Naive thymus-derived CD4-positive, alpha-beta T cell (primary cell): ENCODE data around the gene FBXW5. TPM values are rescaled to one million over a fixed set of nuclear protein-coding genes. Genes with fewer than 3 reads are reported as not detected.

ENCODE experiments used
- ATAC-seq: fragments of 150-1000 bp; cut with Tn5 transposase; 2 replicates; pipeline ENCODE4 v1.10.0; 2021; ENCODE audit warnings: mild to moderate bottlenecking, moderate library complexity
- CTCF ChIA-PET: fragments of 350-600 bp; sonication (Branson Sonifier 250); formaldehyde crosslinking; loops from one replicate; lab custom pipeline; 2021; ENCODE audit warnings: antibody characterized with exemption; lab: Charles Lee
- POLR2A ChIA-PET: fragments of 350-600 bp; sonication (Branson Sonifier 250); formaldehyde crosslinking; loops from one replicate; lab custom pipeline; 2021; ENCODE audit warnings: antibody characterized with exemption, inconsistent platforms; lab: Charles Lee
- DNase-seq, 9 donors: peaks; one replicate each; pipeline versions ENCODE4 v3.0.0 to v3.0.0-alpha.2; 2020 to 2022; ENCODE audit warnings: mixed read lengths in 1 of 9
- H3K27ac ChIP-seq: one replicate; pipeline ENCODE4 v1.7.0; 2013; ENCODE audit warnings: mild to moderate bottlenecking, low read depth, low read length, moderate library complexity
- H3K27me3 ChIP-seq, 2 donors: one replicate each; pipeline ENCODE4 v1.7.0; 2013; ENCODE audit warnings: low read length in 2 of 2, mild to moderate bottlenecking in 2 of 2, moderate library complexity in 2 of 2; ENCODE audit not compliant: control insufficient read depth in 2 of 2, insufficient read depth in 2 of 2
- H3K36me3 ChIP-seq, 3 experiments: 1 replicate in 2 of 3; 2 replicates in 1 of 3; pipeline ENCODE4 v1.7.0; 2013; ENCODE audit warnings: low read length in 3 of 3, mild to moderate bottlenecking in 3 of 3, moderate library complexity in 1 of 3; ENCODE audit not compliant: insufficient read depth in 3 of 3, control insufficient read depth in 2 of 3
- H3K4me1 ChIP-seq, 2 donors: one replicate each; pipeline ENCODE4 v1.7.0; 2013; ENCODE audit warnings: low read length in 2 of 2, mild to moderate bottlenecking in 2 of 2, moderate library complexity in 1 of 2; ENCODE audit not compliant: control insufficient read depth in 2 of 2, insufficient read depth in 2 of 2
- H3K4me3 ChIP-seq: 2 replicates; pipeline ENCODE4 v1.7.0; 2013; ENCODE audit warnings: mild to moderate bottlenecking, low read length
- H3K9me3 ChIP-seq, 3 experiments: 1 replicate in 2 of 3; 2 replicates in 1 of 3; pipeline ENCODE4 v1.7.0; 2013; ENCODE audit warnings: low read length in 3 of 3; ENCODE audit not compliant: control insufficient read depth in 2 of 3
- H3K27ac Mint-ChIP-seq, 9 donors: one replicate each; pipeline ENCODE4 v1.8.0; 2020 to 2022; ENCODE audit warnings: mixed read lengths in 9 of 9, mild to moderate bottlenecking in 8 of 9, moderate library complexity in 5 of 9, inconsistent platforms in 2 of 9
- H3K27me3 Mint-ChIP-seq, 5 donors: one replicate each; pipeline ENCODE4 v1.8.0; 2021 to 2022; ENCODE audit warnings: mixed read lengths in 5 of 5, mild to moderate bottlenecking in 1 of 5
- H3K36me3 Mint-ChIP-seq, 5 donors: one replicate each; pipeline ENCODE4 v1.8.0; 2020 to 2022; ENCODE audit warnings: mixed read lengths in 5 of 5, mild to moderate bottlenecking in 3 of 5, inconsistent platforms in 1 of 5
- H3K4me1 Mint-ChIP-seq, 7 donors: one replicate each; pipeline ENCODE4 v1.8.0; 2020 to 2022; ENCODE audit warnings: mixed read lengths in 7 of 7, mild to moderate bottlenecking in 3 of 7, inconsistent platforms in 1 of 7
- H3K4me3 Mint-ChIP-seq, 10 donors: one replicate each; pipeline ENCODE4 v1.8.0; 2020 to 2022; ENCODE audit warnings: mild to moderate bottlenecking in 10 of 10, mixed read lengths in 10 of 10, moderate library complexity in 6 of 10, inconsistent platforms in 2 of 10
- H3K9me3 Mint-ChIP-seq, 11 donors: one replicate each; pipeline ENCODE4 v1.8.0; 2020 to 2022; ENCODE audit warnings: mixed read lengths in 11 of 11, mild to moderate bottlenecking in 4 of 11, inconsistent platforms in 1 of 11, moderate library complexity in 1 of 11
- intact Hi-C, 2 donors: fragments of 100-400 bp; cut with micrococcal nuclease; formaldehyde crosslinking; loops; one replicate each; pipeline ENCODE4 v1.15.1; 2023
- polyA plus RNA-seq, 2 donors: library from polyadenylated mRNA; unstranded; fragments of 300-500 nt; fragmentation: Illumina TruSeq; gene quantifications; one replicate each; pipeline ENCODE4 v1.2.3, GENCODE V29; 2021
- total RNA-seq, 6 experiments: library from RNA in 5 of 6; stranded (reverse) in 5 of 6; gene quantifications; 1 replicate in 5 of 6; 2 replicates in 1 of 6; pipeline ENCODE4 v1.2.3 and lab custom pipeline; 2021 to 2026

Gene FBXW5
- total and polyA plus RNA-seq, 7 experiments from 2014 or later: 54.3 to 113 (median 94.5) TPM

GRCh38 chr9:136931611-136932130, 12.9 kb downstream of the FBXW5 start:
- Histone ChIP-seq H3K9me3 (no peaks in the 10 kb centered on the region), H3K27ac (no peak overlapping the region), H3K36me3 (peaks cover 0 to 8% (median 0%) of the 10 kb centered on the region in 3 experiments), H3K4me1 (no peaks in the 10 kb centered on the region), H3K4me3 (no peak overlapping the region), H3K27me3 (no peaks in the 10 kb centered on the region)
- no peak overlapping the region for H3K4me3 Mint-ChIP-seq
- ChIA-PET CTCF (no interaction called here), POLR2A (interaction anchor here (0.7 kb wide), 1 partner anchor 147 kb away, joined by 4 read pairs; no protein-coding TSS in a partner anchor)
- H3K9me3 Mint-ChIP-seq: peaks cover 0 to 2% (median 0%) of the 10 kb centered on the region in 11 donors
- DNase-seq (no peak), ATAC-seq (no peak)
- peaks cover 0 to 16% (median 10%) of the 10 kb centered on the region in 7 donors for H3K4me1 Mint-ChIP-seq
- intact Hi-C loops: no loop called here
- H3K36me3 Mint-ChIP-seq: peaks cover 0 to 24% (median 3%) of the 10 kb centered on the region in 5 donors
- H3K27me3 Mint-ChIP-seq: no peaks in the 10 kb centered on the region
- peak overlapping the region in 4 of 9 donors; percentile 25 to 64 (median 42) for H3K27ac Mint-ChIP-seq

DNA sequence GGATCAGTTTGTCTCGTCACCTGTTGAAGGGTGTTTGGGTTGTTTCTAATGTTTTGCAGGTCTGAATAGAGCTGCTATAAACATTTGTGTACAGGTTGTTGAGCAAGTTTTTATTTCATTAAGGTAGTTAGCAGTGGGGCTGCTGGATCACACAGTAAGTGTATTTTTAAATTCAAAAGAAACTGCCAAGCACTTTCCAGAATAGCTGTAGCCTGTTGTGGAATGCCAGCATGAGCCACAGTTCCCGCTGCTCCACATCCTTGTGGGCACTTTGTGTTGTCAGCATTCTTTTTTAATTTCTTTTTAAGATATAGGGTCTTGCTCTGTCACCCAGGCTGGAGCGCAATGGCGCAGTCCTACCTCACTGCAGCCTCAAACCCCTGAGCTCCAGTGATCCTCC, 14.5 kb downstream of the FBXW5 start:
- CTCF ChIA-PET: interaction anchor here (0.6 kb wide), 1 partner anchor 127 kb away, joined by 3 read pairs; no protein-coding TSS in a partner anchor
- H3K4me1 Mint-ChIP-seq: peaks cover 0 to 12% (median 8%) of the 10 kb centered on the region in 7 donors
- H3K27ac ChIP-seq: no peak overlapping the region
- H3K4me3 ChIP-seq: no peak overlapping the region
- ATAC-seq (no peak), DNase-seq (no peak)
- POLR2A ChIA-PET: interaction anchor here (0.7 kb wide), 1 partner anchor 367 kb away, joined by 6 read pairs; no protein-coding TSS in a partner anchor
- no peaks in the 10 kb centered on the region for H3K4me1 ChIP-seq
- peaks cover 0 to 25% (median 3%) of the 10 kb centered on the region in 5 donors for H3K36me3 Mint-ChIP-seq
- H3K9me3 ChIP-seq: no peaks in the 10 kb centered on the region
- H3K27me3 Mint-ChIP-seq: no peaks in the 10 kb centered on the region
- no peak overlapping the region for H3K4me3 Mint-ChIP-seq
- peak overlapping the region in 2 of 9 donors; percentile 31 to 74 for H3K27ac Mint-ChIP-seq
- intact Hi-C loops: no loop called here
- H3K36me3 ChIP-seq: peaks cover 0 to 25% (median 0%) of the 10 kb centered on the region in 3 experiments
- H3K9me3 Mint-ChIP-seq: no peaks in the 10 kb centered on the region
- H3K27me3 ChIP-seq: no peaks in the 10 kb centered on the region

DNA sequence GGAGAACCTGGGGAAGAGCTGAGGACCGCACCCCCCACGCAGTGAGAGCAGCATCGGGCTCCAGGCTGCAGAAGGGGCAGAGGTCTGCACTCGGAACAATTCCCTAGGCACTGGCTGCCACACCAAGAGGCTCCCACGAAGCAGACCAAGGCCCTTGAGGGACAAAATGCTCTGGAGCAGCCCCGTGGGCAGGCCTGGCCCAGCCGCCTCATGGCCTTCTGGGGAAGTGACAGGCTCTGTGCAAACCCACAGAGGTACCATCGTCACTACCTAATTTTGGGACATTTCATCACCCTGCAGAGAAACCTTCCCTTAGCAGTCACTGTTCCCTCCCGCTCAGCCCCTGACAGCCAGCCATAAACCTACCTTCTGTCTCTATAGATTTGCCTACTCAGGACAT, 15.9 kb downstream of the FBXW5 start:
- Mint-ChIP-seq H3K27ac (peak overlapping the region in 3 of 9 donors; percentile 20 to 57 (median 56)), H3K36me3 (peaks cover 0 to 25% (median 3%) of the 10 kb centered on the region in 5 donors), H3K4me1 (peaks cover 0 to 9% (median 8%) of the 10 kb centered on the region in 7 donors), H3K4me3 (no peak overlapping the region), H3K27me3 (no peaks in the 10 kb centered on the region), H3K9me3 (no peaks in the 10 kb centered on the region)
- Histone ChIP-seq H3K27me3 (no peaks in the 10 kb centered on the region), H3K4me3 (no peak overlapping the region), H3K36me3 (peaks cover 0 to 37% (median 3%) of the 10 kb centered on the region in 3 experiments), H3K27ac (no peak overlapping the region), H3K4me1 (no peaks in the 10 kb centered on the region), H3K9me3 (no peaks in the 10 kb centered on the region)
- ATAC-seq (peak; percentile 45), DNase-seq (no peak)
- intact Hi-C loops: no loop called here
- POLR2A ChIA-PET: no interaction called here
- CTCF ChIA-PET: no interaction called here

- H3K27ac ChIP-seq: peak overlapping the region; percentile 14
- ATAC-seq (no peak), DNase-seq (no peak)
- Mint-ChIP-seq H3K27me3 (no peaks in the 10 kb centered on the region), H3K36me3 (peaks cover 0 to 25% (median 6%) of the 10 kb centered on the region in 5 donors), H3K9me3 (no peaks in the 10 kb centered on the region), H3K4me1 (peaks cover 0 to 13% (median 6%) of the 10 kb centered on the region in 7 donors), H3K27ac (peak overlapping the region in 7 of 9 donors; percentile 5 to 67 (median 63)), H3K4me3 (no peak overlapping the region)
- ChIA-PET POLR2A (no interaction called here), CTCF (no interaction called here)
- H3K4me1 ChIP-seq: no peaks in the 10 kb centered on the region
- H3K4me3 ChIP-seq: no peak overlapping the region
- no peaks in the 10 kb centered on the region for H3K9me3 ChIP-seq
- intact Hi-C loops: no loop called here
- H3K27me3 ChIP-seq: no peaks in the 10 kb centered on the region
- H3K36me3 ChIP-seq: peaks cover 0 to 40% (median 3%) of the 10 kb centered on the region in 3 experiments
These were observed 16.9 kb downstream of the FBXW5 start for GRCh38 chr9:136927343-136928271.

- peak overlapping the region; percentile 14 for H3K27ac ChIP-seq
- Mint-ChIP-seq H3K36me3 (peaks cover 0 to 23% (median 6%) of the 10 kb centered on the region in 5 donors), H3K4me3 (no peak overlapping the region), H3K9me3 (no peaks in the 10 kb centered on the region), H3K27ac (no peak overlapping the region), H3K27me3 (no peaks in the 10 kb centered on the region), H3K4me1 (peaks cover 0 to 10% (median 6%) of the 10 kb centered on the region in 7 donors)
- CTCF ChIA-PET: no interaction called here
- no peak overlapping the region for H3K4me3 ChIP-seq
- H3K9me3 ChIP-seq: no peaks in the 10 kb centered on the region
- H3K4me1 ChIP-seq: no peaks in the 10 kb centered on the region
- ATAC-seq: no peak
- DNase-seq: no peak
- peaks cover 0 to 49% (median 3%) of the 10 kb centered on the region in 3 experiments for H3K36me3 ChIP-seq
- intact Hi-C loops: no loop called here
- no peaks in the 10 kb centered on the region for H3K27me3 ChIP-seq
- POLR2A ChIA-PET: no interaction called here
These were observed 17.8 kb downstream of the FBXW5 start for GRCh38 chr9:136926749-136927148.

DNA sequence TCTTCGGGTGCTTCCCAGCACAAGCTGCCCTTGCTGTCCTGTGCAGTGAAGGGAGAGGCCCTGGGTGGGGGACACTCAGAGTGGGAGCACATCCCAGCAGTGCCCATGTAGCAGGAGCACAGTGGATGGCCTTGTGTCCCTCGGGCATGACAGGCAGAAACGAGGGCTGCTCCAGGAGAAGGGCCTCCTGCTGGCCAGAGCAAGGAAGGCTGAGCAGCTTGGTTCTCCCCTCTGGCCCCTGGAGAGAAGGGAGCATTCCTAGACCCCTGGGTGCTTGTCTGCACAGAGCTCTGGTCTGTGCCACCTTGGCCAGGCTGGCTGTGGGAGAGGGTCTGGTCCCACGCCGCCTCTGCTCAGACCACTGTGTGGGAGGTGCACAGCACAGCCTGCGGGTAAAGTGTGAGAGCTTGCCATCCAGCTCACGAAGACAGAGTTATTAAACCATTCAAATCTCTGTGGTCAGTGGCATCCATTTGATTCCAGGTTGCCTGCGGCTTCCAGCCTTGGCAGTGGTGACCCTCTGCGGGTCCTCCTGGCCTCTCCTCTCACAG, 18.3 kb downstream of the FBXW5 start:
- H3K9me3 Mint-ChIP-seq: no peaks in the 10 kb centered on the region

More for the DNA sequence above, 18.3 kb downstream of the FBXW5 start:
- no peak overlapping the region for H3K4me3 Mint-ChIP-seq
- H3K36me3 ChIP-seq: peaks cover 0 to 54% (median 3%) of the 10 kb centered on the region in 3 experiments
- peak; percentile 18 for ATAC-seq
- intact Hi-C loops: no loop called here
- peaks cover 0 to 20% (median 6%) of the 10 kb centered on the region in 5 donors for H3K36me3 Mint-ChIP-seq
- no peak for DNase-seq
- H3K27ac ChIP-seq: no peak overlapping the region
- H3K27me3 Mint-ChIP-seq: no peaks in the 10 kb centered on the region
- ChIA-PET CTCF (interaction anchor here (0.5 kb wide), 1 partner anchor 109 kb away, joined by 3 read pairs; no protein-coding TSS in a partner anchor), POLR2A (no interaction called here)
- H3K27me3 ChIP-seq: no peaks in the 10 kb centered on the region
- H3K4me1 ChIP-seq: no peaks in the 10 kb centered on the region
- H3K9me3 ChIP-seq: no peaks in the 10 kb centered on the region
- H3K27ac Mint-ChIP-seq: no peak overlapping the region
- peaks cover 0 to 10% (median 6%) of the 10 kb centered on the region in 7 donors for H3K4me1 Mint-ChIP-seq
- H3K4me3 ChIP-seq: no peak overlapping the region
